ENCODE results near the gene AUTS2.

The AUTS2 gene

GRCh38 chr7:69598081-69598486, at the start of gene AUTS2:
TSS of gene AUTS2 (plus strand) at chr7:69598475. CDS start at chr7:69599654, 1,179 bp downstream.
- H3K4me2 ChIP-seq (ENCODE audit: low read depth, low read length, poor library complexity, severe bottlenecking): peak within 1 kb of the TSS; percentile 82
- peak within 1 kb of the TSS; percentile 14; the same call in 1 of the 2 replicates for H3K27ac ChIP-seq (ENCODE audit: low read depth, low read length)

DNA sequence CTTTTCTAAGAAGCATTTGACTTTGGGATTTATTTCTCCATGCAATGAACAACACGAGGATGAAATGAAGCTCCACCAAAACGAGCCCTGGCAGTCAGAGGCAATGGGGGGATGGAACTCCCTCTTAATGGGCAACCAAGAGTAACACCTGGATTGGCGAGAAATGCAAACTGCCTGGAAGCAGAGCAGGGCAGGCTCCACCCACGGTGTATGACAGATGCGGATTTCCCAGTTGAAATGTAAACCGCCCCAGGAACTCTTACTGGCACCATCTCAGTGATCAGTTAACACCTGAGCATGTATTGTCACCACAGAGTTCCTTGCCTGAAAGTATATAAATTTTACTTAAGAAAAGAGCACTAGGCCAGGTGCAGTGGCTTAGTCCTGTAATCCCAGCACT, 47.3 kb upstream of the AUTS2 start:
- Histone ChIP-seq H3K9me3 (ENCODE audit: insufficient read depth, low read length) (no peaks in the 10 kb centered on the region), H3K27ac (ENCODE audit: low read depth, low read length) (no peak overlapping the region), H3F3A (ENCODE audit: insufficient read depth) (no peaks in the 10 kb centered on the region), H4K20me1 (ENCODE audit: low read depth, low read length) (no peaks in the 10 kb centered on the region), H3K36me3 (ENCODE audit: low read length) (no peaks in the 10 kb centered on the region), H3K4me2 (ENCODE audit: low read depth, low read length, poor library complexity, severe bottlenecking) (no peak overlapping the region), H3K4me3 (ENCODE audit: insufficient read depth, low read length, poor library complexity, severe bottlenecking) (no peak overlapping the region), H3K9ac (ENCODE audit: low read length) (no peak overlapping the region), H2AFZ (ENCODE audit: low read depth, low read length, severe bottlenecking) (no peak overlapping the region), H3K27me3 (ENCODE audit: low read length) (no peaks in the 10 kb centered on the region), H3K79me2 (ENCODE audit: insufficient read depth, low read length) (no peaks in the 10 kb centered on the region), H3K9me2 (replicated peaks; ENCODE audit: insufficient read depth, low read length) (no peaks in the 10 kb centered on the region)
- TF ChIP-seq, protein P1, sequence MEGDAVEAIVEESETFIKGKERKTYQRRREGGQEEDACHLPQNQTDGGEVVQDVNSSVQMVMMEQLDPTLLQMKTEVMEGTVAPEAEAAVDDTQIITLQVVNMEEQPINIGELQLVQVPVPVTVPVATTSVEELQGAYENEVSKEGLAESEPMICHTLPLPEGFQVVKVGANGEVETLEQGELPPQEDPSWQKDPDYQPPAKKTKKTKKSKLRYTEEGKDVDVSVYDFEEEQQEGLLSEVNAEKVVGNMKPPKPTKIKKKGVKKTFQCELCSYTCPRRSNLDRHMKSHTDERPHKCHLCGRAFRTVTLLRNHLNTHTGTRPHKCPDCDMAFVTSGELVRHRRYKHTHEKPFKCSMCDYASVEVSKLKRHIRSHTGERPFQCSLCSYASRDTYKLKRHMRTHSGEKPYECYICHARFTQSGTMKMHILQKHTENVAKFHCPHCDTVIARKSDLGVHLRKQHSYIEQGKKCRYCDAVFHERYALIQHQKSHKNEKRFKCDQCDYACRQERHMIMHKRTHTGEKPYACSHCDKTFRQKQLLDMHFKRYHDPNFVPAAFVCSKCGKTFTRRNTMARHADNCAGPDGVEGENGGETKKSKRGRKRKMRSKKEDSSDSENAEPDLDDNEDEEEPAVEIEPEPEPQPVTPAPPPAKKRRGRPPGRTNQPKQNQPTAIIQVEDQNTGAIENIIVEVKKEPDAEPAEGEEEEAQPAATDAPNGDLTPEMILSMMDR (IDR thresholded peaks at IDR 0.05; ENCODE audit: insufficient read depth, low read length, poor library complexity, severe bottlenecking): no peak
- no peak for TF ChIP-seq EZH2phosphoT487 (conservative IDR thresholded peaks at IDR 0.05; ENCODE audit: low read length)

More at GRCh38 chr7:69598081-69598486, at the start of gene AUTS2:
- Histone ChIP-seq H2AFZ (ENCODE audit: low read depth, low read length, severe bottlenecking) (peak within 1 kb of the TSS; percentile 93), H4K20me1 (ENCODE audit: low read depth, low read length) (peaks cover 20% of the 10 kb centered on the region), H3F3A (ENCODE audit: insufficient read depth) (peaks cover 35% of the 10 kb centered on the region), H3K27me3 (ENCODE audit: low read length) (no peaks in the 10 kb centered on the region), H3K9me3 (ENCODE audit: insufficient read depth, low read length) (no peaks in the 10 kb centered on the region), H3K4me3 (ENCODE audit: insufficient read depth, low read length, poor library complexity, severe bottlenecking) (peak within 1 kb of the TSS; percentile 96), H3K36me3 (ENCODE audit: low read length) (no peaks in the 10 kb centered on the region), H3K79me2 (ENCODE audit: insufficient read depth, low read length) (peaks cover 36% of the 10 kb centered on the region), H3K9me2 (replicated peaks; ENCODE audit: insufficient read depth, low read length) (no peaks in the 10 kb centered on the region), H3K9ac (ENCODE audit: low read length) (peak within 1 kb of the TSS; percentile 85)
- TF ChIP-seq, protein P1 (IDR thresholded peaks at IDR 0.05; ENCODE audit: insufficient read depth, low read length, poor library complexity, severe bottlenecking): no peak
- no peak for TF ChIP-seq EZH2phosphoT487 (conservative IDR thresholded peaks at IDR 0.05; ENCODE audit: low read length)

GRCh38 chr7:69553190-69553589, 45.1 kb upstream of the AUTS2 start:
- H3K27ac ChIP-seq (ENCODE audit: low read depth, low read length): no peak overlapping the region
- no peaks in the 10 kb centered on the region for H3K9me2 ChIP-seq (replicated peaks; ENCODE audit: insufficient read depth, low read length)
- H3K36me3 ChIP-seq (ENCODE audit: low read length): no peaks in the 10 kb centered on the region
- no peaks in the 10 kb centered on the region for H3K79me2 ChIP-seq (ENCODE audit: insufficient read depth, low read length)
- H4K20me1 ChIP-seq (ENCODE audit: low read depth, low read length): no peaks in the 10 kb centered on the region
- no peaks in the 10 kb centered on the region for H3K27me3 ChIP-seq (ENCODE audit: low read length)
- no peaks in the 10 kb centered on the region for H3K9me3 ChIP-seq (ENCODE audit: insufficient read depth, low read length)
- H3K4me3 ChIP-seq (ENCODE audit: insufficient read depth, low read length, poor library complexity, severe bottlenecking): no peak overlapping the region
- no peaks in the 10 kb centered on the region for H3F3A ChIP-seq (ENCODE audit: insufficient read depth)
- no peak overlapping the region for H3K9ac ChIP-seq (ENCODE audit: low read length)
- TF ChIP-seq, protein P1 (IDR thresholded peaks at IDR 0.05; ENCODE audit: insufficient read depth, low read length, poor library complexity, severe bottlenecking): no peak
- no peak for TF ChIP-seq EZH2phosphoT487 (conservative IDR thresholded peaks at IDR 0.05; ENCODE audit: low read length)
- no peak overlapping the region for H3K4me2 ChIP-seq (ENCODE audit: low read depth, low read length, poor library complexity, severe bottlenecking)
- no peak overlapping the region for H2AFZ ChIP-seq (ENCODE audit: low read depth, low read length, severe bottlenecking)

Data from SU-DHL-6 (cell line).